Suprapubic skin (tissue), 4 donors: ENCODE measurements around the gene HIVEP2. TPM values are rescaled to one million over a fixed set of nuclear protein-coding genes. Genes with fewer than 3 reads are reported as not detected.

Experiments used
- DNase-seq, 2 donors: peaks; one replicate each; pipeline ENCODE4 v3.0.0-alpha.2; 2019; ENCODE audit warnings: low spot score in 2 of 2
- H3K27ac ChIP-seq: fragments of 200-600 bp; sonication (generic); one replicate; pipeline ENCODE4 v1.5.1; 2019
- H3K27me3 ChIP-seq: fragments of 200-600 bp; sonication (generic); one replicate; pipeline ENCODE4 v1.5.1; 2019
- H3K36me3 ChIP-seq: fragments of 200-600 bp; sonication (generic); one replicate; pipeline ENCODE4 v1.5.1; 2019
- H3K4me1 ChIP-seq: fragments of 200-600 bp; sonication (generic); one replicate; pipeline ENCODE4 v1.5.1; 2019
- H3K4me3 ChIP-seq: fragments of 200-600 bp; sonication (generic); one replicate; pipeline ENCODE4 v1.5.1; 2019; ENCODE audit warnings: mild to moderate bottlenecking
- H3K9me3 ChIP-seq: fragments of 200-600 bp; sonication (generic); one replicate; pipeline ENCODE4 v1.5.1; 2019
- CTCF ChIP-seq, 2 donors: fragments of 200-600 bp in 1 of 2; fragments of 450-650 bp in 1 of 2; sonication (generic) in 1 of 2; IDR thresholded peaks; one replicate each; pipeline ENCODE4 v1.5.1; 2016 to 2019; ENCODE audit warnings: antibody characterized with exemption in 2 of 2, mild to moderate bottlenecking in 1 of 2, moderate library complexity in 1 of 2
- EP300 ChIP-seq: sonication (generic); formaldehyde crosslinking; IDR thresholded peaks from one replicate; pipeline ENCODE4 v1.6.1; 2017; ENCODE audit warnings: antibody characterized with exemption
- POLR2A ChIP-seq, 2 donors: fragments of 450-650 bp; IDR thresholded peaks; one replicate each; pipeline ENCODE4 v1.6.1; 2017; ENCODE audit warnings: antibody characterized with exemption in 2 of 2, mild to moderate bottlenecking in 2 of 2, moderate library complexity in 2 of 2
- POLR2AphosphoS5 ChIP-seq, 3 donors: sonication (generic); formaldehyde crosslinking; IDR thresholded peaks; one replicate each; pipeline ENCODE4 v1.6.1; 2017; ENCODE audit warnings: antibody characterized with exemption in 3 of 3
- WGBS: methylation state at CpG from one replicate; pipeline ENCODE4 v1.1.5; 2018; 5-methylcytosine and 5-hydroxymethylcytosine counted together
- total RNA-seq, 4 donors: library from RNA; depleted of rRNA; stranded (reverse); fragments of >200 nt; gene quantifications; one replicate each; pipeline ENCODE4 v1.1.0, GENCODE V29; 2016

Gene HIVEP2
- total RNA-seq, 4 donors from 2014 or later = 23.6 to 31.3 (median 25.6) TPM

DNA sequence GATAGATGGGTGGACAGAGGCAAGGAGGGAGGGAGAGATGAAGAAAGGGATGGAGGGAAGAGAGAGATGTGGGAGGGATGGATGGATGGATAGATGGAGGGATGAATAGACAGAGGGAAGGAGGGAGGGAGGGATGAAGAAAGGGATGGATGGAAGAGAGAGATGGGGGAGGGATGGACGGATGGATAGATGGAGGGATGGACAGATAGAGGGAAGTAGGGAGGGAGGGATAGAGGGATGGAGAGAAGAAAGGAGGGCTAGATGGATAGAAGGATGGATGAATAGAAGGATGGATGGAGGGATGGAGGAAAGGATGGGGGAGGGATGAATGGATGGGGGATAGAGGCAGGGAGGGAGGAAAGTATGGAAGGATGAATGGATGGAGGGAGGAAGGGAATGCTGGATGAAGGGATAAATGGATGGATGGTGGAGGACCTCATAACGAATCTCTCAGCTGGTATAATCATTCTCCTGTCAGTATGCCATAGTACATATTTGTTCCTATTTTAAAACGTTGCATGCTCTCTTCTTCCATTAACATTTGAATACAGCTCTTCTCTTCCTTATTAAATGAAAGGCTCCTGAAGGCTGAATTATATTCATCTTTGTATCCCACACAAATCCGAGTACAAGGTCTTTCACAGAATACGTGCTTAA is 136.4 kb downstream of the HIVEP2 start:
- no peak overlapping the region for H3K4me3 ChIP-seq
- TF ChIP-seq CTCF (IDR thresholded peaks at IDR 0.05) (no peak), POLR2AphosphoS5 (IDR thresholded peaks at IDR 0.05) (no peak), POLR2A (IDR thresholded peaks at IDR 0.05) (no peak), EP300 (no peak)
- H3K27me3 ChIP-seq = no peaks in the 10 kb centered on the region
- no peaks in the 10 kb centered on the region for H3K36me3 ChIP-seq
- DNase-seq = no peak
- H3K27ac ChIP-seq = no peak overlapping the region
- H3K4me1 ChIP-seq = no peaks in the 10 kb centered on the region
- no peaks in the 10 kb centered on the region for H3K9me3 ChIP-seq
- WGBS = 93% methylated on average over 5 of the region's 5 CpGs

GRCh38 chr6:142805042-142805441 is 139.9 kb downstream of the HIVEP2 start:
- Histone ChIP-seq H3K27me3 (no peaks in the 10 kb centered on the region), H3K4me3 (no peak overlapping the region), H3K9me3 (no peaks in the 10 kb centered on the region), H3K27ac (no peak overlapping the region), H3K4me1 (no peaks in the 10 kb centered on the region), H3K36me3 (no peaks in the 10 kb centered on the region)
- DNase-seq = no peak
- WGBS = 96% methylated on average over 1 of the region's 1 CpG
- TF ChIP-seq POLR2A (IDR thresholded peaks at IDR 0.05) (no peak), CTCF (IDR thresholded peaks at IDR 0.05) (no peak), EP300 (no peak), POLR2AphosphoS5 (IDR thresholded peaks at IDR 0.05) (no peak)

GRCh38 chr6:142804490-142804889 is 140.5 kb downstream of the HIVEP2 start:
- no peaks in the 10 kb centered on the region for H3K27me3 ChIP-seq
- TF ChIP-seq EP300 (no peak), POLR2A (IDR thresholded peaks at IDR 0.05) (no peak), CTCF (IDR thresholded peaks at IDR 0.05) (no peak), POLR2AphosphoS5 (IDR thresholded peaks at IDR 0.05) (no peak)
- no peak overlapping the region for H3K27ac ChIP-seq
- no peaks in the 10 kb centered on the region for H3K36me3 ChIP-seq
- no peak overlapping the region for H3K4me3 ChIP-seq
- no peaks in the 10 kb centered on the region for H3K9me3 ChIP-seq
- no peak for DNase-seq
- no peaks in the 10 kb centered on the region for H3K4me1 ChIP-seq

DNA sequence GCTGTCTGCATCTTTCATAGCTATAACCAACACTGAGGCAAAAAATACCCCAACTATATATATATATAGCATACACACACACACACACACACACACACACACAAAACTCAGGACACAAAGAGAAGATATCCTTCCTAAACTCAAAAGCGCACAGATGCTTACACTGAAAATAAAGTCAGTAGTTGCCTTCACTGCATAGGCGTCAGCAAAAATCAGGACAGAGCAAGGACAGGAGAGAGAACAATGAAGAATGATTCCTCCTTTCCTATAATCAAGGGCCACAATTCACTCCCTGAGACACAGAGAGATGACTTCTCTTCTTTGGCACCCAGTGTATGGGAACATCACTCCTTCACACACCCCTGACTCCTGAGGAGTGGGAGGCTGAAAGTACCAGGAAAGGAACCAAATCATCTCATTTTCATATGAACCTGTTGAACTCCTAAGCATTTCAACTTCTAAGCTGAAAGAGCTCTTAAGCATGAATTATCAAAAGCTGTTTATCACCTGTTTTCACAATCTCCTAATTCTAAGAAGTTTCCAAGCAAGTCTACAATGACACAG is 141.4 kb downstream of the HIVEP2 start:
- Histone ChIP-seq H3K9me3 (no peaks in the 10 kb centered on the region), H3K27me3 (no peaks in the 10 kb centered on the region), H3K27ac (no peak overlapping the region), H3K4me1 (peaks cover 6% of the 10 kb centered on the region), H3K4me3 (no peak overlapping the region), H3K36me3 (no peaks in the 10 kb centered on the region)
- TF ChIP-seq EP300 (no peak), CTCF (IDR thresholded peaks at IDR 0.05) (no peak), POLR2AphosphoS5 (IDR thresholded peaks at IDR 0.05) (no peak), POLR2A (IDR thresholded peaks at IDR 0.05) (no peak)
- WGBS = 80% methylated on average over 2 of the region's 2 CpGs
- no peak for DNase-seq

GRCh38 chr6:142803032-142803431 is 141.9 kb downstream of the HIVEP2 start:
- Histone ChIP-seq H3K9me3 (no peaks in the 10 kb centered on the region), H3K4me1 (peaks cover 9% of the 10 kb centered on the region), H3K27ac (no peak overlapping the region), H3K4me3 (no peak overlapping the region), H3K36me3 (no peaks in the 10 kb centered on the region), H3K27me3 (no peaks in the 10 kb centered on the region)
- no peak for DNase-seq
- TF ChIP-seq POLR2AphosphoS5 (IDR thresholded peaks at IDR 0.05) (no peak), CTCF (IDR thresholded peaks at IDR 0.05) (no peak), POLR2A (IDR thresholded peaks at IDR 0.05) (no peak), EP300 (no peak)
